ENCODE measurements around the gene MACROH2A1.

- TF ChIP-seq POLR2AphosphoS5 (IDR thresholded peaks at IDR 0.05) (no peak), CTCF (IDR thresholded peaks at IDR 0.05) (no peak), EP300 (IDR thresholded peaks at IDR 0.05) (no peak)
Measured at GRCh38 chr5:135388860-135389435, 10.1 kb downstream of the MACROH2A1 start.
